ENCODE results near the gene ZFP82.
A peak's percentile ranks its signal among the peaks of the same experiment; 100 is the strongest.

The ZFP82 gene

DNA sequence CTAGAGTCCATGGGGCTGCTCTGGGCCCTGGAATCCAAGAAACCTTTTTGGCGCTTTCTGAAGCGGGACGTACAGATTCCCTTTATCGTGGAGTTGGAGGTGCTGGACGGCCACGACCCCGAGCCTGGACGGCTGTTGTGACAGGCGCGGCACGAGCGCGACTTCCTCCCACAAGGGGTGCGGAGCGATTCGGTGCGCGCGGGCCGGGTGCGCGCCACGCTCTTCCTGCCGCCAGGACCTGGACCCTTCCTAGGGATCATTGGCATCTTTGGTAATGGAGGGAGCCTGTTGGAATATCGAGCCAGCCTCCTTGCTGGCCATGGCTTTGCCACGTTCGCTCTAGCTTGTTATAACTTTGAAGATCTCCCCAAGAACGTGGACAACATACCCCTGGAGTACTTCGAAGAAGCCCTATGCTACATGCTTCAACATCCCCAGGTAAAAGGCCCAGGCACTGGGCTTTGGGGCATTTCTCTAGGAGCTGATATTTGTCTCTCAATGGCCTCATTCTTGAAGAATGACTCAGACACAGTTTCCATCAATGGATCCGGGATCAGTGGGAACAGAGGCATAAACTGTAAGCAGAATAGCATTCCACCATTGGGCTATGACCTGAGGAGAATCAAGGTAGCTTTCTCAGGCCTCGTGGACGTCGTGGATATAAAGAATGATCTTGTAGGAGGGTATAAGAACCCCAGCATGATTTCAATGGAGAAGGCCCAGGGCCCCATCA lies 3.5 kb upstream of the ZFP82 start:
- 0 out of 2 replicates have a peak overlapping the region, but pooled peaks have one; percentile 8 for H3K4me3 ChIP-seq (ENCODE audit: low read depth, low read length)
- TF ChIP-seq, protein P1, sequence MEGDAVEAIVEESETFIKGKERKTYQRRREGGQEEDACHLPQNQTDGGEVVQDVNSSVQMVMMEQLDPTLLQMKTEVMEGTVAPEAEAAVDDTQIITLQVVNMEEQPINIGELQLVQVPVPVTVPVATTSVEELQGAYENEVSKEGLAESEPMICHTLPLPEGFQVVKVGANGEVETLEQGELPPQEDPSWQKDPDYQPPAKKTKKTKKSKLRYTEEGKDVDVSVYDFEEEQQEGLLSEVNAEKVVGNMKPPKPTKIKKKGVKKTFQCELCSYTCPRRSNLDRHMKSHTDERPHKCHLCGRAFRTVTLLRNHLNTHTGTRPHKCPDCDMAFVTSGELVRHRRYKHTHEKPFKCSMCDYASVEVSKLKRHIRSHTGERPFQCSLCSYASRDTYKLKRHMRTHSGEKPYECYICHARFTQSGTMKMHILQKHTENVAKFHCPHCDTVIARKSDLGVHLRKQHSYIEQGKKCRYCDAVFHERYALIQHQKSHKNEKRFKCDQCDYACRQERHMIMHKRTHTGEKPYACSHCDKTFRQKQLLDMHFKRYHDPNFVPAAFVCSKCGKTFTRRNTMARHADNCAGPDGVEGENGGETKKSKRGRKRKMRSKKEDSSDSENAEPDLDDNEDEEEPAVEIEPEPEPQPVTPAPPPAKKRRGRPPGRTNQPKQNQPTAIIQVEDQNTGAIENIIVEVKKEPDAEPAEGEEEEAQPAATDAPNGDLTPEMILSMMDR (IDR thresholded peaks at IDR 0.05; ENCODE audit: low read depth, low read length), result no peak

DNA sequence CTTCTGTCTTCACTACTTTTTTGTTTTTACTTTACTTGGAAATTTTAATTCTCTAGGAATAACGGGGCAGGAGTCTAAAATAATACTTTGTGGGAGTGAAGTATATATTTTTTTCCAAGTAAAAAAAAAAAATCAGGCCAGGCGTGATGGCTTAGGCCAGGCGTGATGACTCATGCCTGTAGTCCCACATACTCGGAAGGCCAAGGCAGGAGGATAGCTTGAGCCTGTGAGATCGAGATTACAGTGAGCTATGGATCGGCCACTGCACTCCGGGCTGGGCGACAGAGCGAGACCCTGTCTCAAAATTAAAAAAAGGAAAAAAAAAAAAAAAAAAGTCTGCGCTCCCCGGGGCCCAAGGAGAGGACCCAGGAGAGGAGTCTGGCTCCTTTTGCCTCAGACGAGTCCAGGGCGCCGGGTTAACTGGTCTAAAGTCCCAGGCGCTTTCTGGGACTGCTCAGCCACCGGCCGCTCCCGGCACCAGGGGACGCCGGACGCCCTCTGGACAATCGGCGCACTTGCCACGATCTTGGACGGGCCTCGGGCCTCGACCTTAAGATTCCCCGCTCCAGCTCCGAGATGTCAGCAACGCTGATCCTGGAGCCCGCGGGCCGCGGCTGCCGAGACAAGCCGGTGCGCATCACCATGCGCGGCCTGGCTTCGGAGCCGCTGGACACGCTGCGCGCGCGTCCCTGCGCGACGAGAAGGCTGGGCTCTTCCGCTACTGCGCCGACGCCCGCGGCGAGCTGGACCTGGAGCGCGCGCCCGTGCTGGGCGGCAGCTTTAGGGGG lies 2.7 kb upstream of the ZFP82 start:
- H3K4me3 ChIP-seq (ENCODE audit: low read depth, low read length), result 0 out of 2 replicates have a peak overlapping the region, but pooled peaks have one; percentile 8

DNA sequence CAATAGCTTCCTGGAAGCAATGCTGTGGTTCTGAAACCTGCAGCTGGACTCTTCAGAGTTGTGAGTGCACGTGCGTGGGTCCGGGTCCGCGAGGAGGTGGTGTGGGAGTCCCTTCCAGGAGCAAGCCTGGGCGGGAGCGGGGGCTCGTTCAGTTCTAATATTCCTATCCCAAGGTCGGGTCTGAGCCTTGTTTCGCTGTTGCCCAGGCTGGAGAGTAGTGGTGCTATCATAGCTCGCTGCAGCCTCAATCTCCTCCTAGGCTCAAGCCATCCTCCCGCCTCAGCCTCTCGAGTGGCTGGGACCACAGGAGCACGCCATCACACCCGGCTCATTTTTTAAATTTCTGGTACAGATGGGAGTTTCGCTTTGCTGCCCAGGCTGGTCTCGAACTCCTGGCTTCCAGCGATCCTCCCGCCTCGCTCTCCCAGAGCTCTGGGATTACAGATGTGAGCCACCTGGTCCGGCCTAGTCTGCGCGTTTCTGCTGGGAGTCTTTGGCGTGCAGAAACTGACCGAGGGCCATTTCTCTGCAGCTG lies 625 bp downstream of the ZFP82 start:
- H3K4me3 ChIP-seq (ENCODE audit: low read depth, low read length), result peak overlapping the region; percentile 72

More for the DNA sequence above, 2.7 kb upstream of the ZFP82 start:
- TF ChIP-seq, protein P1 (IDR thresholded peaks at IDR 0.05; ENCODE audit: low read depth, low read length), result no peak

DNA sequence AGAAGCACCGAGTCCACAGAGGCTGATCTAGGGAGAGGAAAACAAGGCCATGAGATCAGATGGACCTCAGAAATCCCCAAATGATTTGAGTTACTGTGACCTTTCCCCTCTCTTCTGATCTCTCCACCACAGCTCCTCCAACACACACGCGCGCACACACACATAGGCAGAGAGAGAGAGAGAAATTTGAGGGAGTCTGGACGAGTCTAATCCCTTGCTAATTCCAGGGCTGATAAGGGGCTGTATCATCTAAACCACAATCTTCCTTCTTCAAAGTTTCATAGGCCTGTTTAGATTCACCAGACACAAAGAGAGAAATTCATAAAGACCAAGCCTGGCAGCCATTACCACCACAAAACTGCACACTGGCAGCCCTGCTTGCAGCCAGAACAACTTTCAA lies 8.6 kb downstream of the ZFP82 start:
- H3K4me3 ChIP-seq (ENCODE audit: low read depth, low read length), result no peak overlapping the region
- TF ChIP-seq, protein P1 (IDR thresholded peaks at IDR 0.05; ENCODE audit: low read depth, low read length), result no peak

More for the DNA sequence above, 625 bp downstream of the ZFP82 start:
- TF ChIP-seq, protein P1 (IDR thresholded peaks at IDR 0.05; ENCODE audit: low read depth, low read length), result no peak

DNA sequence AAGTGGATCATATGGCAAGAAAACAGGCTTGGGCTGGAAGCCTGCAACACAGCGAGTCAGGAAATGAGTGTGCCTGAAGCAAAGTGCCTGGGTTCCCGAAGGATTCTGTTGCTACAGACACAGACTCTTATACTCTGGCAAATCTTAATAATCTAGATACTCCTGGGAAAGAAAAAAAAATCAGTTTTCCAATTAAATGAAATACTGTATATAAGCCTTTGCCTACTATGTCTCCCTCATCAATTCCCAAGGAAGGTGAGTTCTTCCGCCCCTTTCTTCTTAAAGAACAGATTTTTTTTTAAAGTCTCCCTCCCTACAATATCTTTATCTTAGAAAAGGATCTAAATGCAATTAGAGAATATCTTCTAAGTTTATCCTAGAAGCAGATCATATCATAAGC lies 10.3 kb downstream of the ZFP82 start:
- no peak overlapping the region for H3K4me3 ChIP-seq (ENCODE audit: low read depth, low read length)
- TF ChIP-seq, protein P1 (IDR thresholded peaks at IDR 0.05; ENCODE audit: low read depth, low read length), result no peak

DNA sequence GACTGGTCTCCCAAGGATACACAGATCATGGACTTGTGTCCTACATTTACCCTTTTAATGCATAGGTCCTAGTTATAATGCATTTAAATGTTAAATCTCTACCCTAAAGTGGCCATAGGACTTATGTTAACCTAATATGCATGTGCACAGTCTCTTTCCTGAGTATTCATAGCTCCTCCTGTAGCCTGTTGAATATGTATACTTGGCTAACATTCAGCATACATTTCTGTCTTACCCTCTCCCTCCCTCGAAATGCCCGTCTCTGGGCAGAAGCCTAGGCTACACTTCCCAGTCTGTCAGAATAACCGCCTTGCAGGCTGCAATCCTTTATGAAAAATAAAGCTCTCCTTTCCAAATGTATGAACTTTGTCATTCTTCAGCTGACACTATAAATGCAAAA lies 13.9 kb downstream of the ZFP82 start:
- TF ChIP-seq, protein P1 (IDR thresholded peaks at IDR 0.05; ENCODE audit: low read depth, low read length), result no peak

DNA sequence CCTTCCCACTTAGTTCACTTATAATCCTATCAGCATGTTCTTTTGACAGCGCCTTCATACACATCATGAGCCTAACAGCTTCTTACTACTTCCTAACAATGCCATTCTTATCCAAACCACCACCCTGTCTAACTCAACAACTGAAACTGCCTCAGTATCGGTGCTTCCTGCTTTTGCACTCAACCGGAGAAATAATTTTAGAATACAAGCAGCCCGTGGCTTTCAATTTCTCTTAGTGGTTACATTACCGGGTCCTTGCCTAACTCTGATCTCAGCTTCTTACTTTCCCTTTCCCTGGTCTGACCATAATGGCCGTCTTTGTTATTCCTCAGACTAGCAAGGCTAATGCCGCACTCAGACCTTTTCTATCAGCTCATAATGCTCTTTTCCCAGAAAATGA lies 17.0 kb downstream of the ZFP82 start:
- no peak overlapping the region for H3K4me3 ChIP-seq (ENCODE audit: low read depth, low read length)
- TF ChIP-seq, protein P1 (IDR thresholded peaks at IDR 0.05; ENCODE audit: low read depth, low read length), result no peak

More for the DNA sequence above, 13.9 kb downstream of the ZFP82 start:
- H3K4me3 ChIP-seq (ENCODE audit: low read depth, low read length), result no peak overlapping the region

All from WI38 (cell line).